ENCODE measurements around the gene LHFPL4.
"Not testable (repeated sequence)": the region's sequence is repeated elsewhere in the genome, so short reads cannot be mapped to it uniquely, and the experiment has no call there.

GRCh38 chr3:9601006-9601581 is 47.5 kb upstream of the LHFPL4 start:
- TF ChIP-seq, protein P1, sequence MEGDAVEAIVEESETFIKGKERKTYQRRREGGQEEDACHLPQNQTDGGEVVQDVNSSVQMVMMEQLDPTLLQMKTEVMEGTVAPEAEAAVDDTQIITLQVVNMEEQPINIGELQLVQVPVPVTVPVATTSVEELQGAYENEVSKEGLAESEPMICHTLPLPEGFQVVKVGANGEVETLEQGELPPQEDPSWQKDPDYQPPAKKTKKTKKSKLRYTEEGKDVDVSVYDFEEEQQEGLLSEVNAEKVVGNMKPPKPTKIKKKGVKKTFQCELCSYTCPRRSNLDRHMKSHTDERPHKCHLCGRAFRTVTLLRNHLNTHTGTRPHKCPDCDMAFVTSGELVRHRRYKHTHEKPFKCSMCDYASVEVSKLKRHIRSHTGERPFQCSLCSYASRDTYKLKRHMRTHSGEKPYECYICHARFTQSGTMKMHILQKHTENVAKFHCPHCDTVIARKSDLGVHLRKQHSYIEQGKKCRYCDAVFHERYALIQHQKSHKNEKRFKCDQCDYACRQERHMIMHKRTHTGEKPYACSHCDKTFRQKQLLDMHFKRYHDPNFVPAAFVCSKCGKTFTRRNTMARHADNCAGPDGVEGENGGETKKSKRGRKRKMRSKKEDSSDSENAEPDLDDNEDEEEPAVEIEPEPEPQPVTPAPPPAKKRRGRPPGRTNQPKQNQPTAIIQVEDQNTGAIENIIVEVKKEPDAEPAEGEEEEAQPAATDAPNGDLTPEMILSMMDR (conservative IDR thresholded peaks at IDR 0.05), result not testable (repeated sequence)
- TF ChIP-seq EZH2 (IDR thresholded peaks at IDR 0.05; ENCODE audit: low read depth), result not testable (repeated sequence)

Measured in PC-9 (cell line).